Erythroblast (primary cell): ENCODE results near the gene KCTD7.

Experiments used
- GATA1 ChIP-seq: IDR thresholded peaks from 2 replicates; pipeline ENCODE4 v1.6.1; 2011; ENCODE audit warnings: low read depth, mild to moderate bottlenecking, control low read depth, low read length, moderate library complexity
- POLR2A ChIP-seq: IDR thresholded peaks from 2 replicates; pipeline ENCODE4 v1.6.1; 2011; ENCODE audit warnings: mild to moderate bottlenecking, low read length

DNA sequence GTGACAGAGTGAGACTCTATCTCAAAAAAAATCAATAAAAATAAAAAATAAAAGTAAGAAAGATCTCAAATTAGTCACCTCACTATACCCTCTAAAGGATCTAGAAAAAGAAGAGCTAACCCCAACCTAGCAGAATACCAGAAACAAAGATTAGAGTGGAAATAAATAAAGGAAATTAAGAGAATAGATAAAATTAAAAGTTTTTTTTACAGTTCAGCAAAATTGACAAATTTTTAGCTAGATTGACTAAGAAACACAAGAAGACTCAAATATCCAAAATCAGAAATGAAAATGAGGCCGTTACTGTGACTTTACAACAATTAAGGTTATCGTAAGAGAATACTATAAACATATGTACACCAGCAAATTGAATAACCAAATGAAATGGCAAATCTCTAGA lies 29.1 kb downstream of the KCTD7 start:
- TF ChIP-seq POLR2A (no peak), GATA1 (no peak)
